Gastroesophageal sphincter (tissue), 3 donors: Measurements from ENCODE around the gene FYB2.

Experiments
- EP300 ChIP-seq: sonication (generic); formaldehyde crosslinking; IDR thresholded peaks from one replicate; pipeline ENCODE4 v1.6.1; 2017; ENCODE audit warnings: antibody characterized with exemption, mild to moderate bottlenecking
- POLR2A ChIP-seq, 2 donors: fragments of 450-650 bp; IDR thresholded peaks; one replicate each; pipeline ENCODE4 v1.6.1; 2017; ENCODE audit warnings: antibody characterized with exemption in 2 of 2, mild to moderate bottlenecking in 2 of 2, moderate library complexity in 1 of 2
- POLR2AphosphoS5 ChIP-seq: sonication (generic); formaldehyde crosslinking; IDR thresholded peaks from one replicate; pipeline ENCODE4 v1.6.1; 2017; ENCODE audit warnings: antibody characterized with exemption
- TF ChIP-seq, protein P1 (sequence below), 4 experiments: fragments of 200-600 bp in 2 of 4; fragments of 450-650 bp in 2 of 4; sonication (generic) in 1 of 4; IDR thresholded peaks; one replicate each; pipeline ENCODE4 v1.5.1; 2017 to 2019; ENCODE audit warnings: antibody characterized with exemption in 4 of 4, mild to moderate bottlenecking in 2 of 4, moderate library complexity in 2 of 4

DNA sequence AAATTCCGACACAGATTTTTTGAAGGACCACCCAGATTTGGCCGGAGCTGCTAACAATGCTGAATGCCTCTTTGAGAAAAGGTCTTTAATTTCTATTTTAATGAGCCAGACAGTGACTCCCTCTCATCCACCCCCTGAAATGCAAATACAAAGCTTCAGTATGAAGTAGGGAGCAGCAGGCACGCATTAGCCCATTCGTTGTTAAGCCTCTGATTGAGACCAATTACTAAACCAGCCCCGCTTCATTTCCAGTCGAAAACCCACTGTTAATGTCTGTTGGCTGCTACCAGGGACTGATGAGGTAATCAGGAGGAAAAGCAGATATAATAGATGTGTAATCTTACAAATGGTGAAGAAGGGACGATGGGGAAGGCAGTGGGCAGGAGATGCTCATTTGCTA lies 30.5 kb upstream of the FYB2 start:
- TF ChIP-seq, protein P1, sequence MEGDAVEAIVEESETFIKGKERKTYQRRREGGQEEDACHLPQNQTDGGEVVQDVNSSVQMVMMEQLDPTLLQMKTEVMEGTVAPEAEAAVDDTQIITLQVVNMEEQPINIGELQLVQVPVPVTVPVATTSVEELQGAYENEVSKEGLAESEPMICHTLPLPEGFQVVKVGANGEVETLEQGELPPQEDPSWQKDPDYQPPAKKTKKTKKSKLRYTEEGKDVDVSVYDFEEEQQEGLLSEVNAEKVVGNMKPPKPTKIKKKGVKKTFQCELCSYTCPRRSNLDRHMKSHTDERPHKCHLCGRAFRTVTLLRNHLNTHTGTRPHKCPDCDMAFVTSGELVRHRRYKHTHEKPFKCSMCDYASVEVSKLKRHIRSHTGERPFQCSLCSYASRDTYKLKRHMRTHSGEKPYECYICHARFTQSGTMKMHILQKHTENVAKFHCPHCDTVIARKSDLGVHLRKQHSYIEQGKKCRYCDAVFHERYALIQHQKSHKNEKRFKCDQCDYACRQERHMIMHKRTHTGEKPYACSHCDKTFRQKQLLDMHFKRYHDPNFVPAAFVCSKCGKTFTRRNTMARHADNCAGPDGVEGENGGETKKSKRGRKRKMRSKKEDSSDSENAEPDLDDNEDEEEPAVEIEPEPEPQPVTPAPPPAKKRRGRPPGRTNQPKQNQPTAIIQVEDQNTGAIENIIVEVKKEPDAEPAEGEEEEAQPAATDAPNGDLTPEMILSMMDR (IDR thresholded peaks at IDR 0.05): no peak
- TF ChIP-seq POLR2AphosphoS5: no peak
- no peak for TF ChIP-seq EP300
- no peak for TF ChIP-seq POLR2A (IDR thresholded peaks at IDR 0.05)
